Neural cell (in vitro differentiated cells): ENCODE measurements around the gene CCDC9.

ENCODE experiments used
- CTCF ChIP-seq: fragments of 450-650 bp; IDR thresholded peaks from 2 replicates; pipeline ENCODE4 v1.5.1; 2014; ENCODE audit warnings: antibody characterized with exemption, mild to moderate bottlenecking, moderate library complexity; ENCODE audit not compliant: poor library complexity, severe bottlenecking
- EP300 ChIP-seq: fragments of 450-650 bp; conservative IDR thresholded peaks from 2 replicates; pipeline ENCODE4 v1.6.1; 2014; ENCODE audit warnings: antibody characterized with exemption, mild to moderate bottlenecking, moderate library complexity; ENCODE audit not compliant: poor library complexity, severe bottlenecking
- EZH2 ChIP-seq: fragments of 200-600, 300-800 bp; shearing (Covaris generic), sonication (generic); IDR thresholded peaks from 2 replicates; pipeline ENCODE4 v1.6.1; 2014; ENCODE audit warnings: antibody characterized with exemption, low read length, borderline replicate concordance, mild to moderate bottlenecking; ENCODE audit not compliant: insufficient read depth, poor library complexity, severe bottlenecking
- MXI1 ChIP-seq: fragments of 450-650 bp; conservative IDR thresholded peaks from 2 replicates; pipeline ENCODE4 v1.6.1; 2014; ENCODE audit warnings: antibody characterized with exemption, mild to moderate bottlenecking; ENCODE audit not compliant: poor library complexity, severe bottlenecking
- POLR2AphosphoS5 ChIP-seq: IDR thresholded peaks from 2 replicates; pipeline ENCODE4 v1.6.1; 2012
- TAF1 ChIP-seq: IDR thresholded peaks from 2 replicates; pipeline ENCODE4 v1.6.1; 2012; ENCODE audit warnings: low read depth

DNA sequence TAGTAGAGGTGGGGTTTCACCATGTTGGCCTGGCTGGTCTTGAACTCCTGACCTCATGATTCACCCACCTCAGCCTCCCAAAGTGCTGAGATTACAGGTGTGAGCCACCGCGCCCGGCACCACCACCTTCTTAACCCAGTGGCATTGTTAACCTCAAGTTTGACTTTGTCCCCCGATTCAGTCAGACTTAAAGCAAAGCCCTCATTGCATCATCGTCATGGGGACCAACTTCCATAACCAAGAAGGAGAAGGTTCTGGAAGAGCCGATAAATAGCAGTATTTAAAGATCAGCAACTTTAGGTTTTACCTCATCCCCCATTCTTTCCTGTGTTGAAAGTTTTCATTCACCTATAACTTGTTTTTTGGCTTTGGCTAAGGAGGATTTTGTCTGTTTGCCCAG is 11.7 kb downstream of the CCDC9 start:
- TF ChIP-seq CTCF (no peak), EP300 (no peak), EZH2 (no peak), POLR2AphosphoS5 (no peak), MXI1 (no peak), TAF1 (no peak)
